Mesenchymal stem cell (in vitro differentiated cells and primary cell): ENCODE results near the gene MINPP1.

Experiments used
- DNase-seq: peaks from one replicate; pipeline ENCODE4 v3.0.0-alpha.2; 2013
- H2AFZ ChIP-seq: one replicate; pipeline ENCODE4 v1.6.1; 2013; ENCODE audit warnings: low read depth, mild to moderate bottlenecking, control low read depth, inconsistent platforms, low read length, moderate library complexity
- H2AK5ac ChIP-seq: 2 replicates; pipeline ENCODE4 v1.6.1; 2013; ENCODE audit warnings: low read length, moderate library complexity, mild to moderate bottlenecking, inconsistent platforms; ENCODE audit not compliant: severe bottlenecking
- H2BK120ac ChIP-seq: one replicate; pipeline ENCODE4 v1.6.1; 2013; ENCODE audit warnings: low read depth, mild to moderate bottlenecking, inconsistent platforms, low read length, moderate library complexity
- H2BK12ac ChIP-seq, 2 experiments: one replicate each; pipeline ENCODE4 v1.6.1; 2013; ENCODE audit warnings: inconsistent platforms in 2 of 2, low read length in 2 of 2, mild to moderate bottlenecking in 2 of 2, moderate library complexity in 2 of 2, control low read depth in 1 of 2
- H2BK15ac ChIP-seq: one replicate; pipeline ENCODE4 v1.6.1; 2013; ENCODE audit warnings: mild to moderate bottlenecking, low read depth, inconsistent platforms; ENCODE audit not compliant: poor library complexity, severe bottlenecking
- H2BK5ac ChIP-seq: 2 replicates; pipeline ENCODE4 v1.6.1; 2013; ENCODE audit warnings: low read depth, mild to moderate bottlenecking, low read length, control low read depth, inconsistent platforms; ENCODE audit not compliant: poor library complexity, severe bottlenecking
- H3K14ac ChIP-seq, 2 experiments: one replicate each; pipeline ENCODE4 v1.6.1; 2013; ENCODE audit warnings: inconsistent platforms in 2 of 2, low read length in 2 of 2, control low read depth in 1 of 2, mild to moderate bottlenecking in 1 of 2, moderate library complexity in 1 of 2
- H3K18ac ChIP-seq, 2 experiments: one replicate each; pipeline ENCODE4 v1.6.1; 2013; ENCODE audit warnings: inconsistent platforms in 2 of 2, low read length in 2 of 2, control low read depth in 1 of 2, low read depth in 1 of 2, mild to moderate bottlenecking in 1 of 2
- H3K23ac ChIP-seq, 2 experiments: one replicate each; pipeline ENCODE4 v1.6.1; 2013; ENCODE audit warnings: inconsistent platforms in 2 of 2, low read length in 2 of 2, mild to moderate bottlenecking in 2 of 2, moderate library complexity in 2 of 2, control low read depth in 1 of 2
- H3K27ac ChIP-seq: 2 replicates; pipeline ENCODE4 v1.5.1; 2013; ENCODE audit warnings: mild to moderate bottlenecking, moderate library complexity, low read length, control low read depth, inconsistent platforms; ENCODE audit not compliant: poor library complexity, severe bottlenecking
- H3K27me3 ChIP-seq, 2 experiments: 2 replicates each; pipeline versions ENCODE4 v1.6.1 to v1.7.0; 2013; ENCODE audit warnings: low read length in 2 of 2, mild to moderate bottlenecking in 2 of 2, moderate library complexity in 2 of 2, control low read depth in 1 of 2, inconsistent platforms in 1 of 2; ENCODE audit not compliant: control insufficient read depth in 1 of 2, insufficient read depth in 1 of 2
- H3K36me3 ChIP-seq, 2 experiments: 2 replicates each; pipeline versions ENCODE4 v1.6.1 to v1.7.0; 2013; ENCODE audit warnings: low read length in 2 of 2, control low read depth in 1 of 2, inconsistent platforms in 1 of 2, low read depth in 1 of 2, mild to moderate bottlenecking in 1 of 2; ENCODE audit not compliant: insufficient read depth in 2 of 2, control insufficient read depth in 1 of 2
- H3K4ac ChIP-seq, 2 experiments: one replicate each; pipeline ENCODE4 v1.6.1; 2013; ENCODE audit warnings: inconsistent platforms in 2 of 2, low read length in 2 of 2, mild to moderate bottlenecking in 2 of 2, moderate library complexity in 2 of 2, control low read depth in 1 of 2, low read depth in 1 of 2
- H3K4me1 ChIP-seq: 2 replicates; pipeline ENCODE4 v1.6.1; 2013; ENCODE audit warnings: low read depth, low read length, control low read depth; ENCODE audit not compliant: control insufficient read depth, insufficient read depth
- H3K4me2 ChIP-seq: 2 replicates; pipeline ENCODE4 v1.6.1; 2013; ENCODE audit warnings: low read length, mild to moderate bottlenecking, inconsistent platforms; ENCODE audit not compliant: poor library complexity, severe bottlenecking
- H3K4me3 ChIP-seq, 2 experiments: 2 replicates each; pipeline versions ENCODE4 v1.5.1 to v1.7.0; 2013; ENCODE audit warnings: low read length in 2 of 2, mild to moderate bottlenecking in 2 of 2, control low read depth in 1 of 2, low read depth in 1 of 2; ENCODE audit not compliant: insufficient read depth in 1 of 2
- H3K79me1 ChIP-seq: replicated peaks from 2 replicates; pipeline ENCODE4 v1.6.1; 2013; ENCODE audit warnings: mild to moderate bottlenecking, control low read depth, low read length, inconsistent platforms; ENCODE audit not compliant: poor library complexity, severe bottlenecking
- H3K9ac ChIP-seq: 2 replicates; pipeline ENCODE4 v1.7.0; 2013; ENCODE audit warnings: mild to moderate bottlenecking, low read length, moderate library complexity
- H3K9me3 ChIP-seq: 2 replicates; pipeline ENCODE4 v1.7.0; 2013; ENCODE audit warnings: mild to moderate bottlenecking, low read length; ENCODE audit not compliant: control insufficient read depth
- H4K8ac ChIP-seq: one replicate; pipeline ENCODE4 v1.6.1; 2013; ENCODE audit warnings: inconsistent platforms, mild to moderate bottlenecking, low read length, moderate library complexity
- H4K91ac ChIP-seq: one replicate; pipeline ENCODE4 v1.6.1; 2013; ENCODE audit warnings: mild to moderate bottlenecking, low read length, inconsistent platforms
- WGBS: methylation state at CpG from one replicate; pipeline ENCODE4 v1.1.7; 2013; ENCODE audit warnings: mixed read lengths; 5-methylcytosine and 5-hydroxymethylcytosine counted together

MINPP1 gene

DNA sequence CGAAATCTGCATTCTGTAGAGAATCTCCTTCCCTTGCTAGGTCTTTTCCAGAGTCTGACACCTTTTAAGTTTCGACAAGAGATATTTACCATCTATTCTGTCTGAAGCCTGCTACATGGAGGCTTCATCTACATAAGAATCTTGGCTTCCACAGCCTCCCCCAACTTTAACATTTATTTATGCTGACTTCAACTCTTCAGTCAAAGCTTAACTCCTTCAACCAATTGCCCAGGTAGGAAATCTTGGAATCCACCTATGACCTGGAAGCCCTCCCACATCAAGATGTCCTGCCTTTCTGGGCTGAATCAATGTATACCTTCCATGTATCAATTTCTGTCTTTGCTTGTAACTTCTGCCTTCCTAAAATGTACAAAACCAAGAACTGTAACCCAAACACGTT, 54.7 kb downstream of the MINPP1 start:
- 61% methylated on average over 3 of the region's 3 CpGs for WGBS

DNA sequence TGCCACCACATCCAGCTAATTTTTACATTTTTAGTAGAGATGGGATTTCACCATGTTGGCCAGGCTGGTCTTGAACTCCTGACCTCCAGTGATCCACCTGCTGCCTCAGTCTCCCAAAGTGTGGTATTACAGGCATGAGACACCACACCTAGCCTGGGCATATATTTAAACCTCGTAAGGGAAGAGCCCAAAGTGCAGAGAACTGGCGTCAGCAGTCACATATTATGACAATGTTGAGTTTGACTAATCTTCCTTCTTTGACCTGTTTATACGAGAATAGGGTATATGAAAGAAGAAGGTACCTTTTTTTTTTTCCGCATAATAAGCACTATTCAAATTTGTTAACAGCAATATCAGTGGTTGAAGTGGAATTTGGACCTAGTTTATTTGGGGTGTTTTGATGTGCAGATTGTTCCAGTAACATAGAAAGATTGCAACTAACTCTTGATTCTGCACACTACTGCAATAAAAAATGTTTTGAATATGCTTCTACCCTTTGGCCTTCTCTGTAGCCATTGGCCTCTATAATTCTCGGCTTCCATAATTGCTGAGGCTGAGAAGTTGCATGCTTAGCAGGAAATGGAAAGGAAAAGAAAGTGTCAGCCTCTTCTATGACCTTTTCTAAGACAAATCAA, 55.9 kb downstream of the MINPP1 start:
- H3K36me3 ChIP-seq = no peaks in the 10 kb centered on the region
- no peak for DNase-seq
- 100% methylated on average over 3 of the region's 5 CpGs for WGBS
- H3K14ac ChIP-seq = no peak overlapping the region
- no peak overlapping the region for H2BK15ac ChIP-seq
- no peak overlapping the region for H3K4me3 ChIP-seq
- no peak overlapping the region for H2BK120ac ChIP-seq
- H3K27me3 ChIP-seq = no peaks in the 10 kb centered on the region
- H3K18ac ChIP-seq = no peak overlapping the region
- H3K9me3 ChIP-seq = peaks cover 33% of the 10 kb centered on the region
- H2BK5ac ChIP-seq = no peak overlapping the region
- H3K23ac ChIP-seq = no peak overlapping the region
- no peaks in the 10 kb centered on the region for H3K4me1 ChIP-seq
- H3K4ac ChIP-seq = no peak overlapping the region
- no peaks in the 10 kb centered on the region for H3K79me1 ChIP-seq
- H3K27ac ChIP-seq = no peak overlapping the region
- no peak overlapping the region for H2AFZ ChIP-seq
- no peak overlapping the region for H3K9ac ChIP-seq
- no peak overlapping the region for H4K91ac ChIP-seq
- H2BK12ac ChIP-seq = no peak overlapping the region
- H2AK5ac ChIP-seq = no peak overlapping the region
- H4K8ac ChIP-seq = no peak overlapping the region
- no peak overlapping the region for H3K4me2 ChIP-seq

More for the DNA sequence above, 54.7 kb downstream of the MINPP1 start:
- H3K9ac ChIP-seq = no peak overlapping the region
- H2BK12ac ChIP-seq = no peak overlapping the region
- no peaks in the 10 kb centered on the region for H3K27me3 ChIP-seq
- H3K14ac ChIP-seq = no peak overlapping the region
- no peak overlapping the region for H2BK5ac ChIP-seq
- no peak overlapping the region for H4K91ac ChIP-seq
- no peak overlapping the region for H3K4me2 ChIP-seq
- H3K36me3 ChIP-seq = no peaks in the 10 kb centered on the region
- H2AFZ ChIP-seq = no peak overlapping the region
- no peak overlapping the region for H2BK15ac ChIP-seq
- H3K4ac ChIP-seq = no peak overlapping the region
- no peak overlapping the region for H3K27ac ChIP-seq
- H2BK120ac ChIP-seq = no peak overlapping the region
- no peak overlapping the region for H3K18ac ChIP-seq
- no peak for DNase-seq
- H3K79me1 ChIP-seq = no peaks in the 10 kb centered on the region
- no peaks in the 10 kb centered on the region for H3K4me1 ChIP-seq
- H3K9me3 ChIP-seq = peaks cover 20% of the 10 kb centered on the region
- H3K4me3 ChIP-seq = no peak overlapping the region
- no peak overlapping the region for H3K23ac ChIP-seq
- no peak overlapping the region for H2AK5ac ChIP-seq
- no peak overlapping the region for H4K8ac ChIP-seq

DNA sequence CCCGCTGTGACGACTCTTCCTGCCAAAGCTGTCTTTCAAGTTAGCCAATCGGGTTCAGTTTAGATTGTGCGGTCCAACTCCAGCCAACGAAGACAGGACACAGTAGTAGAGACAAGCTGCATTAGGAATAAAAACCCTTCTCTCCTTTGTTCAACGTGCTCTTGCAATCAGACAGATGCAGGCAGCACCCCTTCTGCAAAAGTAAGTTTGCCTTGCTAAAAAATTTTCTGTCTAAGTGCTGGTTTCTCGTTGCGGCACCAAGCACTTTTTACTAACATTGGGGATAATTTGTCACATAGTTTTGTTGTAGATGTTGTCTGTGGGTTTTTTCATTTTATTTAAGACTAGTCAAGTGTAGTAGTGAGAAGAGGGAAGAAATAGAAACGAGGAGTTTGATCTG, 58.1 kb downstream of the MINPP1 start:
- Histone ChIP-seq H3K14ac (no peak overlapping the region), H3K36me3 (no peaks in the 10 kb centered on the region), H2BK5ac (no peak overlapping the region), H3K27me3 (no peaks in the 10 kb centered on the region), H2BK120ac (no peak overlapping the region), H4K91ac (no peak overlapping the region), H3K79me1 (no peaks in the 10 kb centered on the region), H3K18ac (no peak overlapping the region), H3K9me3 (peaks cover 51% of the 10 kb centered on the region), H3K4me2 (no peak overlapping the region), H2BK12ac (no peak overlapping the region), H3K23ac (no peak overlapping the region), H3K9ac (no peak overlapping the region), H3K27ac (no peak overlapping the region), H2AK5ac (no peak overlapping the region), H3K4me1 (no peaks in the 10 kb centered on the region), H2AFZ (no peak overlapping the region), H4K8ac (no peak overlapping the region), H2BK15ac (no peak overlapping the region), H3K4me3 (no peak overlapping the region), H3K4ac (no peak overlapping the region)
- 95% methylated on average over 8 of the region's 9 CpGs for WGBS
- no peak for DNase-seq

DNA sequence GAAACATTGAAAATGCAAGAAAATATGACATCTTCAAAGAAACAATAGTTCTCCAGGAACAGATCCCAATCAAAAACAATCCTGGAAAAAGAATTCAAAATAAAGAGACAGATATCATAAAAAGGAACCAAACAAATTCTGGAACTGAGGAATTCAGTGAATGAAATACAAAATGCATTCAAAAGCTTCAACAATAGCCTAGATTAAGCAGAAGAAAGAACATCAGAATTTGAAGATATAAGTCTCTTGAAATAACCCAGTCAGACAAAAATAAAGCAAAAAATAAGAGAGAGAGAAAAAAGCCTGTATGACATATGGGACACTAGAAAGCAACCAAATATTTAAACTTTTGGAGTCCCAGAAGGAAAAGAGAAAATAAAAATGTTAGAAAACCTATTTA, 60.3 kb downstream of the MINPP1 start:
- Histone ChIP-seq H3K4ac (no peak overlapping the region), H3K27me3 (no peaks in the 10 kb centered on the region), H4K8ac (no peak overlapping the region), H2BK120ac (no peak overlapping the region), H2BK12ac (no peak overlapping the region), H3K14ac (no peak overlapping the region), H2AFZ (no peak overlapping the region), H3K36me3 (no peaks in the 10 kb centered on the region), H2AK5ac (no peak overlapping the region), H3K9ac (no peak overlapping the region), H3K23ac (no peak overlapping the region), H2BK15ac (no peak overlapping the region), H3K9me3 (peaks cover 51% of the 10 kb centered on the region), H2BK5ac (no peak overlapping the region), H3K4me1 (no peaks in the 10 kb centered on the region), H3K4me3 (no peak overlapping the region), H3K79me1 (no peaks in the 10 kb centered on the region), H3K18ac (no peak overlapping the region), H3K27ac (no peak overlapping the region), H3K4me2 (no peak overlapping the region), H4K91ac (no peak overlapping the region)
- DNase-seq = no peak
